Neural cell (in vitro differentiated cells): Measurements from ENCODE around the gene FAM53B.

Experiments used
- CTCF ChIP-seq: fragments of 450-650 bp; IDR thresholded peaks from 2 replicates; pipeline ENCODE4 v1.5.1; 2014; ENCODE audit warnings: antibody characterized with exemption, mild to moderate bottlenecking, moderate library complexity; ENCODE audit not compliant: poor library complexity, severe bottlenecking
- EP300 ChIP-seq: fragments of 450-650 bp; conservative IDR thresholded peaks from 2 replicates; pipeline ENCODE4 v1.6.1; 2014; ENCODE audit warnings: antibody characterized with exemption, mild to moderate bottlenecking, moderate library complexity; ENCODE audit not compliant: poor library complexity, severe bottlenecking
- EZH2 ChIP-seq: fragments of 200-600, 300-800 bp; shearing (Covaris generic), sonication (generic); IDR thresholded peaks from 2 replicates; pipeline ENCODE4 v1.6.1; 2014; ENCODE audit warnings: antibody characterized with exemption, low read length, borderline replicate concordance, mild to moderate bottlenecking; ENCODE audit not compliant: insufficient read depth, poor library complexity, severe bottlenecking
- MXI1 ChIP-seq: fragments of 450-650 bp; conservative IDR thresholded peaks from 2 replicates; pipeline ENCODE4 v1.6.1; 2014; ENCODE audit warnings: antibody characterized with exemption, mild to moderate bottlenecking; ENCODE audit not compliant: poor library complexity, severe bottlenecking
- POLR2AphosphoS5 ChIP-seq: IDR thresholded peaks from 2 replicates; pipeline ENCODE4 v1.6.1; 2012
- RAD21 ChIP-seq: fragments of 450-650 bp; conservative IDR thresholded peaks from 2 replicates; pipeline ENCODE4 v1.6.1; 2014; ENCODE audit warnings: antibody characterized with exemption, mild to moderate bottlenecking, moderate library complexity
- REST ChIP-seq: IDR thresholded peaks from 2 replicates; pipeline ENCODE4 v1.6.1; 2012; ENCODE audit warnings: borderline replicate concordance
- SMC3 ChIP-seq: fragments of 450-650 bp; conservative IDR thresholded peaks from 2 replicates; pipeline ENCODE4 v1.6.1; 2014; ENCODE audit warnings: antibody characterized with exemption, mild to moderate bottlenecking, moderate library complexity; ENCODE audit not compliant: poor library complexity
- TAF1 ChIP-seq: IDR thresholded peaks from 2 replicates; pipeline ENCODE4 v1.6.1; 2012; ENCODE audit warnings: low read depth

GRCh38 chr10:124663228-124663627, 81.0 kb downstream of the FAM53B start:
- TF ChIP-seq CTCF, result no peak
- no peak for TF ChIP-seq EP300
- TF ChIP-seq RAD21, result no peak
- no peak for TF ChIP-seq REST
- no peak for TF ChIP-seq POLR2AphosphoS5
- TF ChIP-seq EZH2, result no peak
- no peak for TF ChIP-seq MXI1
- TF ChIP-seq TAF1, result no peak
- no peak for TF ChIP-seq SMC3
